MM.1S (cell line): ENCODE data around the gene CNRIP1.

Experiments
- DNase-seq: peaks from one replicate; pipeline ENCODE4 v3.0.0-alpha.2; 2015
- H2AFZ ChIP-seq: fragments of 300-600 bp; sonication (generic); 2 replicates; pipeline ENCODE4 v1.6.0; 2016; ENCODE audit warnings: antibody characterized with exemption, low read length
- H3F3A ChIP-seq: fragments of 300-600 bp; sonication (generic); 2 replicates; pipeline ENCODE4 v1.6.1; 2016; ENCODE audit warnings: mild to moderate bottlenecking, antibody characterized with exemption, low read length, moderate library complexity, mixed read lengths; ENCODE audit not compliant: insufficient read depth
- H3K27ac ChIP-seq: fragments of 300-600 bp; sonication (generic); 2 replicates; pipeline ENCODE4 v1.5.1; 2016; ENCODE audit warnings: mild to moderate bottlenecking, low read length
- H3K27me3 ChIP-seq: fragments of 300-600 bp; sonication (generic); replicated peaks from 2 replicates; pipeline ENCODE4 v1.6.0; 2016; ENCODE audit warnings: low read length; ENCODE audit not compliant: insufficient read depth
- H3K36me3 ChIP-seq: fragments of 300-600 bp; sonication (generic); replicated peaks from 2 replicates; pipeline ENCODE4 v1.6.1; 2016; ENCODE audit warnings: mild to moderate bottlenecking, low read length, mixed read lengths; ENCODE audit not compliant: insufficient read depth
- H3K4me1 ChIP-seq: fragments of 300-600 bp; sonication (generic); 2 replicates; pipeline ENCODE4 v1.6.1; 2016; ENCODE audit warnings: low read length, mixed read lengths
- H3K4me2 ChIP-seq: fragments of 300-600 bp; sonication (generic); 2 replicates; pipeline ENCODE4 v1.6.0; 2016; ENCODE audit warnings: low read depth, low read length
- H3K4me3 ChIP-seq: fragments of 300-600 bp; sonication (generic); 2 replicates; pipeline ENCODE4 v1.5.1; 2016; ENCODE audit warnings: low read length, mixed read lengths
- H3K79me2 ChIP-seq: fragments of 300-600 bp; sonication (generic); 2 replicates; pipeline ENCODE4 v1.6.1; 2016; ENCODE audit warnings: mixed run types, low read length, mixed read lengths
- H3K9ac ChIP-seq: fragments of 300-600 bp; sonication (generic); 2 replicates; pipeline ENCODE4 v1.6.1; 2016; ENCODE audit warnings: low read length, mixed read lengths
- H3K9me2 ChIP-seq: fragments of 300-600 bp; sonication (generic); replicated peaks from 2 replicates; pipeline ENCODE4 v1.6.1; 2016; ENCODE audit warnings: mild to moderate bottlenecking, low read length, mixed read lengths; ENCODE audit not compliant: insufficient read depth
- H3K9me3 ChIP-seq: fragments of 300-600 bp; sonication (generic); replicated peaks from 2 replicates; pipeline ENCODE4 v1.6.1; 2016; ENCODE audit warnings: mild to moderate bottlenecking, low read length, mixed read lengths; ENCODE audit not compliant: insufficient read depth
- H4K20me1 ChIP-seq: fragments of 300-600 bp; sonication (generic); 2 replicates; pipeline ENCODE4 v1.6.1; 2016; ENCODE audit warnings: mild to moderate bottlenecking, low read length, moderate library complexity, mixed read lengths; ENCODE audit not compliant: insufficient read depth
- EZH2 ChIP-seq: fragments of 300-600 bp; sonication (generic); optimal IDR thresholded peaks from 2 replicates; pipeline ENCODE3; 2017; ENCODE audit warnings: low read depth, mild to moderate bottlenecking, antibody characterized with exemption, low read length, mixed read lengths
- EZH2phosphoT487 ChIP-seq: fragments of 300-600 bp; sonication (generic); IDR thresholded peaks from 2 replicates; pipeline ENCODE4 v1.6.1; 2018; ENCODE audit warnings: antibody characterized with exemption, low read length
- TF ChIP-seq, protein P1 (sequence below): fragments of 300-600 bp; sonication (generic); IDR thresholded peaks from 2 replicates; pipeline ENCODE4 v1.5.1; 2016; ENCODE audit warnings: antibody characterized with exemption, low read length, mixed read lengths

The CNRIP1 gene

GRCh38 chr2:68274022-68274421 lies 45.7 kb downstream of the CNRIP1 start:
- Histone ChIP-seq H3F3A (no peaks in the 10 kb centered on the region), H3K27me3 (no peaks in the 10 kb centered on the region), H3K4me2 (no peak overlapping the region), H3K79me2 (no peaks in the 10 kb centered on the region), H2AFZ (no peak overlapping the region), H3K9me2 (no peaks in the 10 kb centered on the region), H3K27ac (no peak overlapping the region), H3K4me1 (no peaks in the 10 kb centered on the region), H3K9ac (no peak overlapping the region), H3K36me3 (no peaks in the 10 kb centered on the region), H4K20me1 (no peaks in the 10 kb centered on the region), H3K9me3 (no peaks in the 10 kb centered on the region), H3K4me3 (no peak overlapping the region)
- DNase-seq = no peak
- TF ChIP-seq, protein P1, sequence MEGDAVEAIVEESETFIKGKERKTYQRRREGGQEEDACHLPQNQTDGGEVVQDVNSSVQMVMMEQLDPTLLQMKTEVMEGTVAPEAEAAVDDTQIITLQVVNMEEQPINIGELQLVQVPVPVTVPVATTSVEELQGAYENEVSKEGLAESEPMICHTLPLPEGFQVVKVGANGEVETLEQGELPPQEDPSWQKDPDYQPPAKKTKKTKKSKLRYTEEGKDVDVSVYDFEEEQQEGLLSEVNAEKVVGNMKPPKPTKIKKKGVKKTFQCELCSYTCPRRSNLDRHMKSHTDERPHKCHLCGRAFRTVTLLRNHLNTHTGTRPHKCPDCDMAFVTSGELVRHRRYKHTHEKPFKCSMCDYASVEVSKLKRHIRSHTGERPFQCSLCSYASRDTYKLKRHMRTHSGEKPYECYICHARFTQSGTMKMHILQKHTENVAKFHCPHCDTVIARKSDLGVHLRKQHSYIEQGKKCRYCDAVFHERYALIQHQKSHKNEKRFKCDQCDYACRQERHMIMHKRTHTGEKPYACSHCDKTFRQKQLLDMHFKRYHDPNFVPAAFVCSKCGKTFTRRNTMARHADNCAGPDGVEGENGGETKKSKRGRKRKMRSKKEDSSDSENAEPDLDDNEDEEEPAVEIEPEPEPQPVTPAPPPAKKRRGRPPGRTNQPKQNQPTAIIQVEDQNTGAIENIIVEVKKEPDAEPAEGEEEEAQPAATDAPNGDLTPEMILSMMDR = no peak
- TF ChIP-seq EZH2phosphoT487 (no peak), EZH2 (no peak)

DNA sequence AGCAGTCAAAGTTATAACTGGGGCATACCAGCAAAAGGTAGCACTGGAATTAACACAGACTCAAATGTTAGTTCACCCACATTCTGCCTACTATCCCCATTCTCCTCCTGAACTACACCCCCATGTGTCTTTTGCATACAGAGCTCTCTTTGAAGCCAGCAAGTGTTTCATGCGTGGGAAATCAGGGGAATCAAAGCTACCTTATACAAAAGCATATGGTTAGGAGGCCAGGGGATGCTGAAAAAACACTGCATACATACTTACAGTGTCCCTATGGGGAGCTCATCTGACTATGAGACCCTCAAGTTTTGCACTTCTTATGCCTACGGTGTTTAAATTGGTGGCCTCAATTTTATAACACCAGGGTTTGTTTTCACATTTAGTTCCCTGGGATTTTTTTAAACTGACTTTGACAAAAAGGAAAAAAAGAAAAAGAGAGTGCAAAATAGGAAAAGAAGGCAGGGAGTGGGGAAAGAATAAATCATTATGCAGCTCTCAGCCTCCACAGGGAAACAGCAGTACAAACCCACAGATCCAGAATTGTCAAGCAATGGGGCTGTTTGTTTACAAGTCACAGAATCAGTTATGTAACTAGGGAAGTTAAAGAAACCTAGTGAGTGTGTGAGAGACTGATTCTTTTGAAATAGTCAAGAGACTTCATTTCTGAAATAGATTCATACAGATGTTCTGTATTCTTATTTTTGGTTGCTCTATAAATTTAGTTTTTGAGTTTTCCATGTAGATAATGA lies 47.3 kb downstream of the CNRIP1 start:
- Histone ChIP-seq H3K4me3 (no peak overlapping the region), H3K9me2 (no peaks in the 10 kb centered on the region), H3K9me3 (no peaks in the 10 kb centered on the region), H3K79me2 (no peaks in the 10 kb centered on the region), H3K36me3 (no peaks in the 10 kb centered on the region), H3K4me1 (no peaks in the 10 kb centered on the region), H3K9ac (no peak overlapping the region), H3K27ac (no peak overlapping the region), H2AFZ (no peak overlapping the region), H3F3A (no peaks in the 10 kb centered on the region), H4K20me1 (no peaks in the 10 kb centered on the region), H3K27me3 (no peaks in the 10 kb centered on the region), H3K4me2 (no peak overlapping the region)
- TF ChIP-seq EZH2 (no peak), EZH2phosphoT487 (no peak)
- TF ChIP-seq, protein P1 = no peak
- DNase-seq = no peak

DNA sequence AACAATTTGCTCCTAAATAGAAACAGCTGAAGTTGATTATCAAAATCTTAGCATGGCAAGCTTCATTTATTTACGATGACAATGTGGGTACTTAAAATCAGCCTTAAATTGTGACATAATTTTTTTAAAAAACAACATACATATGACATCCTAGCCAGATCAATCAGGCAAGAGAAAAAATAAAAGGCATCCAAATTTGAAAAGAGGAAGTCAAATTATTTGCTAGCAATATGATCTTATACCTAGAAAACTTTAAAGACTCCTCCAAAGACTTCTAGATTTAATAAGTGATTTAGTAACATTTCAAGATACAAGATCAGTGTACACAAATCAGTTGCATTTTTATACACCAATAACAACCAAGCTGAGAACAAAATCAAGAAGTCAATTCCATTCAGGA lies 53.1 kb downstream of the CNRIP1 start:
- TF ChIP-seq EZH2 = no peak
- no peak for TF ChIP-seq EZH2phosphoT487
- TF ChIP-seq, protein P1 = no peak
- Histone ChIP-seq H3F3A (no peaks in the 10 kb centered on the region), H3K4me2 (no peak overlapping the region), H3K36me3 (no peaks in the 10 kb centered on the region), H3K9me3 (no peaks in the 10 kb centered on the region), H3K27me3 (no peaks in the 10 kb centered on the region), H2AFZ (no peak overlapping the region), H3K4me3 (no peak overlapping the region), H3K9me2 (no peaks in the 10 kb centered on the region), H3K27ac (no peak overlapping the region), H3K79me2 (no peaks in the 10 kb centered on the region), H3K4me1 (no peaks in the 10 kb centered on the region), H3K9ac (no peak overlapping the region), H4K20me1 (no peaks in the 10 kb centered on the region)
- DNase-seq = no peak
